ENCODE measurements around the gene GPR137B. TPM values are rescaled to one million over a fixed set of nuclear protein-coding genes. Genes with fewer than 3 reads are reported as not detected.

The GPR137B gene
- total RNA-seq, 2 donors from 2014 or later: 22.7 to 39.7 TPM

GRCh38 chr1:236144033-236144432 is 1.7 kb downstream of the GPR137B start:
- Histone ChIP-seq H3K27me3 (no peaks in the 10 kb centered on the region), H3K4me1 (peaks cover 0 to 62% of the 10 kb centered on the region in 2 donors), H3K9me3 (no peaks in the 10 kb centered on the region), H3K27ac (peak overlapping the region; percentile 16 to 71), H3K4me3 (peak overlapping the region; percentile 78 to 82), H3K36me3 (no peaks in the 10 kb centered on the region)
- no peak for TF ChIP-seq CTCF (IDR thresholded peaks at IDR 0.05)
- no peak for DNase-seq (ENCODE audit: low spot score)

GRCh38 chr1:236144446-236145150 is 2.3 kb downstream of the GPR137B start:
- no peaks in the 10 kb centered on the region for H3K9me3 ChIP-seq
- H3K4me3 ChIP-seq: peak overlapping the region; percentile 78 to 82
- H3K27me3 ChIP-seq: no peaks in the 10 kb centered on the region
- DNase-seq (ENCODE audit: low spot score): no peak
- H3K27ac ChIP-seq: peak overlapping the region; percentile 16 to 71
- TF ChIP-seq CTCF (IDR thresholded peaks at IDR 0.05): no peak
- peaks cover 0 to 67% of the 10 kb centered on the region in 2 donors for H3K4me1 ChIP-seq
- H3K36me3 ChIP-seq: no peaks in the 10 kb centered on the region

GRCh38 chr1:236147068-236147467 is 4.7 kb downstream of the GPR137B start:
- no peak for DNase-seq (ENCODE audit: low spot score)
- no peaks in the 10 kb centered on the region for H3K27me3 ChIP-seq
- no peaks in the 10 kb centered on the region for H3K9me3 ChIP-seq
- no peaks in the 10 kb centered on the region for H3K36me3 ChIP-seq
- H3K4me1 ChIP-seq: peaks cover 0 to 82% of the 10 kb centered on the region in 2 donors
- H3K27ac ChIP-seq: peak overlapping the region; percentile 71 to 76
- H3K4me3 ChIP-seq: no peak overlapping the region
- no peak for TF ChIP-seq CTCF (IDR thresholded peaks at IDR 0.05)

- Histone ChIP-seq H3K4me3 (no peak overlapping the region), H3K27ac (peak overlapping the region; percentile 71 to 76), H3K27me3 (no peaks in the 10 kb centered on the region), H3K36me3 (no peaks in the 10 kb centered on the region), H3K4me1 (peaks cover 0 to 87% of the 10 kb centered on the region in 2 donors), H3K9me3 (no peaks in the 10 kb centered on the region)
- no peak for DNase-seq (ENCODE audit: low spot score)
- TF ChIP-seq CTCF (IDR thresholded peaks at IDR 0.05): no peak
These were observed 5.5 kb downstream of the GPR137B start for GRCh38 chr1:236147521-236148469.

- no peak for TF ChIP-seq CTCF (IDR thresholded peaks at IDR 0.05)
- H3K4me1 ChIP-seq: peaks cover 0 to 86% of the 10 kb centered on the region in 2 donors
- no peaks in the 10 kb centered on the region for H3K9me3 ChIP-seq
- H3K36me3 ChIP-seq: no peaks in the 10 kb centered on the region
- H3K4me3 ChIP-seq: no peak overlapping the region
- DNase-seq (ENCODE audit: low spot score): no peak
- H3K27ac ChIP-seq: peak overlapping the region; percentile 71 to 76
- H3K27me3 ChIP-seq: no peaks in the 10 kb centered on the region
These were observed 6.1 kb downstream of the GPR137B start for GRCh38 chr1:236148470-236148845.

Data from right atrium auricular region (tissue), 2 donors.